C4-2B (cell line): ENCODE data around the gene TRIM40.

Experiments used
- H3K27ac ChIP-seq: fragments of 450-650 bp; 2 replicates; pipeline ENCODE4 v1.5.1; 2017
- CTCF ChIP-seq: fragments of 450-650 bp; conservative IDR thresholded peaks from 2 replicates; pipeline ENCODE4 v1.5.1; 2017; ENCODE audit warnings: mild to moderate bottlenecking
- ZFX ChIP-seq: fragments of 450-650 bp; IDR thresholded peaks from 2 replicates; pipeline ENCODE4 v1.6.1; 2017

The TRIM40 gene

GRCh38 chr6:30121446-30122366 is 14.2 kb upstream of the TRIM40 start:
- H3K27ac ChIP-seq = no peak overlapping the region
- TF ChIP-seq CTCF (no peak), ZFX (no peak)

DNA sequence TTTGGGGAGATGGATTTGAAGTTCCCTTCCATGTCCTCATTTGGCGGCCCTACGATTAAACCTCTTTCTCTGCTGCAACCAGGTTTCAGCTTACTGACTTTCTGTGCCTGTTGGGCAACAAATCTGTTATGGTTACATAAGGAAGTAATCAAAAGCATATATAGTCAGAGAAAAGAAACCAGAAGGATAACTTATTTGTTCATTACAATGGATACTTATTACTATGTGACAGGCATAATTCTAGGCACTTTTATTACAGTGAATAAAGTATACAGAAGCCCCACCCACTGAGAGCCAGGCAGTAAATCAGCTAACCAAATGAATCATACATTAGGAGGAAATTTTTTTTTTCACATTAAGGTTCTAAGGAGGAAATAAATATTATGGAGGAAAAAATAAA is 13.4 kb upstream of the TRIM40 start:
- TF ChIP-seq ZFX (no peak), CTCF (no peak)
- no peak overlapping the region for H3K27ac ChIP-seq

DNA sequence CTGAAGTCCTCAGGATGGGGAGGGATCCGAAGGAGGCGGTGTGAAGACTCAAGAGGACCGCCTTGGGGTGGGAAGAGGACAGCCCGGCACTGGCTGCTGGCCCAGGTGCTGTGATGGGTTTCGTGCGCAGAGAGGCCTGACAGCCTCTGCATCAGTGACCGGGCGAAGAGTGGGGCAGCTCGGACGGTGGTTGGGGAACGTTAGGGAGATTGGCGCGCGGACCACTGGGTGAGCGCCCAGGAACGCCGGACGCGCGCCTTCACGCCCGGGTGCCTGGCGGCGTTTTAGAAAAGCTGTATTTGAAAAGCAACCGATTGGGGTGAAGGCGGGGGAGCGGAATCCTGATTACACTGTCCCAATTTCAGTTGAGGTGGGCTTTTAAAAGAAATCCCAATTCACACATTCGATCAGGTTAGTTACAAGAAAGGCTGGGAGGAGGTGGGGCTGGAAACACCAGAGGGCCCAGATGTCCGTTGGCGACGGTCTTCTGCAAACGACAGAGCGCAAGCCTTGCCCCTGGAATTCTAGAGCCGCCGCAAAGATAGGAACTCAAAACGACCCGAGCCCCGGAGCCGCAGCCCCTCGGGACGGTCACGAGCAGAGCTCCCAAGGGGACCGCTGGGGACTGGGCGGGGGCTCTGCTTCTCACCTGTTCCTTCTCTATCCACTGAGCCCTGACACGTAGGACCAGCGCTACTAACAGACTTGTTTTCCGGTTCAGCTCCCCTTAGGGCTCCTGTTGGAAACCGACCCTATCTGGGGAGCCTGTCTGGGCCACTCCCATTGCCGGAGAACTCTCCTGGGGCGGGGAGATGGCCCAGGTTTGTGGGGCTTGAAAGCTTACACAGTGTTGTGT is 8.5 kb upstream of the TRIM40 start:
- TF ChIP-seq ZFX (no peak), CTCF (no peak)
- H3K27ac ChIP-seq = no peak overlapping the region

- TF ChIP-seq CTCF (no peak), ZFX (no peak)
- H3K27ac ChIP-seq = no peak overlapping the region
Observed at GRCh38 chr6:30129265-30130178, 6.4 kb upstream of the TRIM40 start.

GRCh38 chr6:30130179-30130679 is 5.7 kb upstream of the TRIM40 start:
- TF ChIP-seq CTCF (no peak), ZFX (no peak)
- no peak overlapping the region for H3K27ac ChIP-seq

- H3K27ac ChIP-seq = no peak overlapping the region
- TF ChIP-seq CTCF (peak; percentile 99), ZFX (no peak)
Observed at GRCh38 chr6:30130887-30131862, 4.8 kb upstream of the TRIM40 start.
